A549 (cell line): ENCODE data around the gene ZNF12. TPM values are rescaled to one million over a fixed set of nuclear protein-coding genes. Genes with fewer than 3 reads are reported as not detected.

Experiments used
- ATAC-seq, 2 experiments: fragments of 200-7000 bp in 1 of 2; fragments of >200 bp in 1 of 2; cut with Nextera tagmentation in 1 of 2; cut with Tn5 transposase in 1 of 2; 3 replicates each; pipeline versions ENCODE4 v1.8.0 to v1.9.1; 2018 to 2020; ENCODE audit warnings: mild to moderate bottlenecking in 1 of 2, moderate library complexity in 1 of 2
- CTCF ChIA-PET: fragments of 300-600 bp; sonication (Branson Sonifier 250); formaldehyde crosslinking; extraction: SDS; loops from one replicate; lab custom pipeline; 2021; ENCODE audit warnings: antibody characterized with exemption, inconsistent platforms; lab: Yijun Ruan, JAX
- POLR2A ChIA-PET: fragments of 350-600 bp; formaldehyde crosslinking; extraction: SDS; loops from one replicate; lab custom pipeline; 2021; ENCODE audit warnings: antibody characterized with exemption, inconsistent platforms; lab: Yijun Ruan, JAX
- DNase-seq, 2 experiments: peaks; one replicate each; pipeline versions ENCODE4 v3.0.0 to v3.0.0-alpha.2; 2011 to 2016; ENCODE audit warnings: low read depth in 1 of 2, low spot score in 1 of 2
- FAIRE-seq: peaks from 2 replicates; lab custom pipeline; 2011; peaks lifted over from hg19 to GRCh38; lab: Jason Lieb, UNC
- H3K27ac ChIP-seq, 2 experiments: fragments of >200 bp; sonication (Bioruptor Twin); formaldehyde crosslinking; 3 replicates each; pipeline ENCODE4 v1.5.1; 2016 to 2017
- H3K4me1 ChIP-seq: fragments of >200 bp; sonication (Bioruptor Twin); formaldehyde crosslinking; 3 replicates; pipeline ENCODE4 v1.6.1; 2016
- H3K4me2 ChIP-seq: fragments of >200 bp; sonication (Bioruptor Twin); formaldehyde crosslinking; 3 replicates; pipeline ENCODE4 v1.6.1; 2016
- H3K4me3 ChIP-seq: fragments of >200 bp; sonication (Bioruptor Twin); formaldehyde crosslinking; 3 replicates; pipeline ENCODE4 v1.5.1; 2016
- H3K9me3 ChIP-seq: fragments of >200 bp; sonication (Bioruptor Twin); formaldehyde crosslinking; 3 replicates; pipeline ENCODE4 v1.6.1; 2016
- CBX8 ChIP-seq: fragments of 200-600 bp; sonication (generic); IDR thresholded peaks from 2 replicates; pipeline ENCODE4 v1.6.1; 2016
- CHD2 ChIP-seq: fragments of 150-350 bp; IDR thresholded peaks from 2 replicates; pipeline ENCODE4 v1.6.1; 2014; ENCODE audit warnings: low read length; ENCODE audit not compliant: partially characterized antibody
- CHD4 ChIP-seq: fragments of 200-600 bp; sonication (generic); IDR thresholded peaks from 2 replicates; pipeline ENCODE4 v1.6.1; 2016; ENCODE audit warnings: antibody characterized with exemption, mild to moderate bottlenecking, borderline replicate concordance
- CTCF ChIP-seq: fragments of >200 bp; sonication (Bioruptor Twin); formaldehyde crosslinking; IDR thresholded peaks from 3 replicates; pipeline ENCODE4 v1.5.1; 2016
- EHF ChIP-seq: fragments of 250-450 bp; sonication (Bioruptor Pico); IDR thresholded peaks from 2 replicates; pipeline ENCODE4 v1.5.0; 2020; ENCODE audit warnings: mild to moderate bottlenecking
- EHMT2 ChIP-seq: fragments of 200-600 bp; sonication (generic); IDR thresholded peaks from 2 replicates; pipeline ENCODE4 v1.6.1; 2016; ENCODE audit warnings: antibody characterized with exemption, low read depth, mild to moderate bottlenecking, moderate library complexity
- EP300 ChIP-seq, 2 experiments: fragments of >200 bp; sonication (Bioruptor Twin); formaldehyde crosslinking; IDR thresholded peaks; 2 replicates in 1 of 2; 3 replicates in 1 of 2; pipeline ENCODE4 v1.6.1; 2016 to 2017
- ESRRA ChIP-seq: fragments of 150-350 bp; IDR thresholded peaks from 2 replicates; pipeline ENCODE4 v1.6.1; 2014; ENCODE audit warnings: mild to moderate bottlenecking, low read length, borderline replicate concordance
- FOSB ChIP-seq: fragments of 250-450 bp; sonication (Bioruptor Pico); IDR thresholded peaks from 2 replicates; pipeline ENCODE4 v1.5.0; 2020; ENCODE audit warnings: mild to moderate bottlenecking, moderate library complexity
- FOSL2 ChIP-seq, 2 experiments: fragments of 450-650 bp in 1 of 2; fragments of >200 bp in 1 of 2; sonication (Bioruptor Twin) in 1 of 2; formaldehyde crosslinking; IDR thresholded peaks; 2 replicates each; pipeline versions ENCODE4 v1.5.0 to v1.6.1; 2016 to 2020; ENCODE audit warnings: mild to moderate bottlenecking in 1 of 2, moderate library complexity in 1 of 2
- FOXS1 ChIP-seq: fragments of 250-450 bp; sonication (Bioruptor Pico); IDR thresholded peaks from 2 replicates; pipeline ENCODE4 v1.5.0; 2020; ENCODE audit warnings: mild to moderate bottlenecking, moderate library complexity
- HOXA7 ChIP-seq: fragments of 250-450 bp; sonication (Bioruptor Pico); IDR thresholded peaks from 2 replicates; pipeline ENCODE4 v1.5.0; 2020; ENCODE audit warnings: mild to moderate bottlenecking, moderate library complexity
- HOXB13 ChIP-seq: fragments of 250-450 bp; sonication (Bioruptor Pico); IDR thresholded peaks from 2 replicates; pipeline ENCODE4 v1.5.0; 2020; ENCODE audit warnings: low read depth, mild to moderate bottlenecking, moderate library complexity
- JUNB ChIP-seq: fragments of >200 bp; sonication (Bioruptor Twin); formaldehyde crosslinking; IDR thresholded peaks from 2 replicates; pipeline ENCODE4 v1.6.1; 2016
- MAFK ChIP-seq: fragments of 450-650 bp; IDR thresholded peaks from 2 replicates; pipeline ENCODE4 v1.6.1; 2014; ENCODE audit not compliant: partially characterized antibody
- MYC ChIP-seq: IDR thresholded peaks from 2 replicates; pipeline ENCODE4 v1.6.1; 2012; ENCODE audit warnings: mild to moderate bottlenecking, inconsistent platforms, low read length, improper control_type of control experiment, borderline replicate concordance
- NFE2L2 ChIP-seq: fragments of 150-350 bp; conservative IDR thresholded peaks from 2 replicates; pipeline ENCODE4 v1.6.1; 2014; ENCODE audit warnings: low read length
- NPAS2 ChIP-seq: fragments of 250-450 bp; sonication (Bioruptor Pico); IDR thresholded peaks from 2 replicates; pipeline ENCODE4 v1.8.0; 2022; ENCODE audit warnings: mild to moderate bottlenecking, moderate library complexity, borderline replicate concordance
- NR3C1 ChIP-seq: fragments of >200 bp; sonication (Bioruptor Twin); formaldehyde crosslinking; IDR thresholded peaks from 3 replicates; pipeline ENCODE4 v1.6.1; 2017
- PHF8 ChIP-seq: fragments of 200-600 bp; sonication (generic); IDR thresholded peaks from 2 replicates; pipeline ENCODE4 v1.6.1; 2016; ENCODE audit warnings: low read depth, mild to moderate bottlenecking, antibody characterized with exemption, moderate library complexity, borderline replicate concordance
- POLR2A ChIP-seq: IDR thresholded peaks from 2 replicates; pipeline ENCODE4 v1.6.1; 2012; ENCODE audit warnings: mild to moderate bottlenecking, low read length
- POLR2AphosphoS2 ChIP-seq: conservative IDR thresholded peaks from 2 replicates; pipeline ENCODE4 v1.6.1; 2012; ENCODE audit warnings: low read length, improper control_type of control experiment, inconsistent platforms
- RARB ChIP-seq: fragments of 250-450 bp; sonication (Bioruptor Pico); IDR thresholded peaks from 2 replicates; pipeline ENCODE4 v1.8.0; 2021; ENCODE audit warnings: mild to moderate bottlenecking, moderate library complexity
- RCOR1 ChIP-seq: fragments of 150-350 bp; IDR thresholded peaks from 2 replicates; pipeline ENCODE4 v1.6.1; 2014; ENCODE audit warnings: antibody characterized with exemption, low read length, low read depth
- RFX5 ChIP-seq: fragments of 450-650 bp; IDR thresholded peaks from 2 replicates; pipeline ENCODE4 v1.7.1; 2014; ENCODE audit warnings: antibody characterized with exemption, mild to moderate bottlenecking, moderate library complexity
- RNF2 ChIP-seq: fragments of 200-600 bp; sonication (generic); IDR thresholded peaks from 2 replicates; pipeline ENCODE4 v1.6.1; 2016; ENCODE audit warnings: low read depth, mild to moderate bottlenecking, antibody characterized with exemption, moderate library complexity, borderline replicate concordance
- SMC3 ChIP-seq: fragments of >200 bp; sonication (Bioruptor Twin); formaldehyde crosslinking; IDR thresholded peaks from 3 replicates; pipeline ENCODE4 v1.6.1; 2018; ENCODE audit warnings: inconsistent platforms
- SREBF2 ChIP-seq: fragments of 450-650 bp; IDR thresholded peaks from 2 replicates; pipeline ENCODE4 v1.6.1; 2014; ENCODE audit warnings: mild to moderate bottlenecking, moderate library complexity
- TFCP2L1 ChIP-seq: fragments of 250-450 bp; sonication (Bioruptor Pico); IDR thresholded peaks from 2 replicates; pipeline ENCODE4 v1.5.0; 2021; ENCODE audit warnings: mild to moderate bottlenecking
- USF2 ChIP-seq: fragments of 450-650 bp; IDR thresholded peaks from 2 replicates; pipeline ENCODE4 v1.6.1; 2014; ENCODE audit warnings: antibody characterized with exemption
- ZNF302 ChIP-seq: fragments of 250-450 bp; sonication (Bioruptor Pico); IDR thresholded peaks from 2 replicates; pipeline ENCODE4 v1.9.0; 2021; ENCODE audit warnings: inconsistent platforms, mild to moderate bottlenecking, moderate library complexity
- WGBS: methylation state at CpG from one replicate; pipeline ENCODE4 v1.1.6; 2017; ENCODE audit errors: missing lambda C conversion rate; 5-methylcytosine and 5-hydroxymethylcytosine counted together
- polyA plus RNA-seq, 4 experiments: library from polyadenylated mRNA; depleted of rRNA in 3 of 4; stranded (reverse); fragments of >200 nt; fragmentation: RNase III in 1 of 4; extraction: RNeasy Plus Mini Kit Qiagen cat#74134 plus additional on column Dnase treatment in 1 of 4; gene quantifications; 2 replicates in 3 of 4; 3 replicates in 1 of 4; pipeline ENCODE4 v1.2.3, GENCODE V29; 2011 to 2017
- TF ChIP-seq, protein P1 (sequence below): IDR thresholded peaks from 2 replicates; pipeline ENCODE4 v1.6.1; 2012

Gene ZNF12
- polyA plus RNA-seq, 2 of the 4 experiments (the other 2 are of a cell fraction) = 8.8 to 23.9 TPM

DNA sequence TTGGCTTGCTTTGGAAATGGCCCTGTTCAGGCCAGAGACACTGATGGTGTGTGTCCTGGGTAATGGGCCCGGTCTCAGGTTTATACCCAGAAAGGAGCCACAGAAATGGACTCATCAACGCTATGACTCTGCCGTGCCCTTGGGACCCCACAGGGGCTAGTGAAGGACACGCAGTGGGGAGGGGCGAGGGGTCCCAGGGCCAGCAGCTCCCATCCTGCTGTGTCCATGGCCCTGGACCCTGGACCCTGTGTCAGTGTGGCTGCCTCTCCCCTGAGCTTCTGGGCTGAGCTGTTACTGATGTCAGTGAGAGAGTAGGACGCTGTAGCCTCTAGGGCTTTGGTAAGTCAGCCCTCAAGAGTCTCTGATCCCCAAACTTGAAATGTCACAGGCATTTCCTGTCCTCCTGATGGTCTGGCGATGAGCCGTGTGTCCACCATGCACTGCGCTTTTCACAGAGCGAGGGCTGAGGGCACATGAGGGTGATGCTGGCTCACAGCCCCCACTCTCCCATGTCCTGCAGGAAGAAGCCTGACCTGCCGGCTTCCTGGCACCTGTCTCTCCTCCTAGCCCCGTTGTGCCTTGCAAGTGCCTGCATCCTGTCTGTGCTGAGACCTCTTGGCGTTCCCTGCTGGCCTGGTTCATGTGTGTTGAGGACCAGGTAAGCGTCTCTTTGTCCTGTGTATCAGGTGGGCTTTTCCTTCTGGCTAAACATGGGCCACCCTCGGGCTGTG, 65.3 kb downstream of the ZNF12 start:
- Histone ChIP-seq H3K4me3 (no peak overlapping the region), H3K9me3 (no peaks in the 10 kb centered on the region), H3K27ac (no peak overlapping the region), H3K4me1 (peaks cover 8% of the 10 kb centered on the region; the same call in 2 of the 3 replicates), H3K4me2 (no peak overlapping the region)
- TF ChIP-seq HOXB13 (CRISPR knock-in tag) (no peak), MYC (no peak), CHD2 (no peak), CHD4 (no peak), NR3C1 (no peak), ESRRA (no peak), EHMT2 (no peak), RCOR1 (no peak), FOXS1 (CRISPR knock-in tag) (no peak)
- WGBS = 93% methylated on average over 14 of the region's 15 CpGs
- ChIA-PET CTCF (interaction anchor here (1.5 kb wide), 1 partner anchor 51 kb away, joined by 4 read pairs; the partner anchor contains the start of gene INTS15), POLR2A (no interaction called here)
- FAIRE-seq (no peak), ATAC-seq (no peak), DNase-seq (no peak)

- ATAC-seq = no peak; a peak in 1 of 6 replicates
- WGBS = 89% methylated on average over 11 of the region's 11 CpGs
- POLR2A ChIA-PET = no interaction called here
These were observed 66.5 kb downstream of the ZNF12 start for GRCh38 chr7:6640246-6640721.

DNA sequence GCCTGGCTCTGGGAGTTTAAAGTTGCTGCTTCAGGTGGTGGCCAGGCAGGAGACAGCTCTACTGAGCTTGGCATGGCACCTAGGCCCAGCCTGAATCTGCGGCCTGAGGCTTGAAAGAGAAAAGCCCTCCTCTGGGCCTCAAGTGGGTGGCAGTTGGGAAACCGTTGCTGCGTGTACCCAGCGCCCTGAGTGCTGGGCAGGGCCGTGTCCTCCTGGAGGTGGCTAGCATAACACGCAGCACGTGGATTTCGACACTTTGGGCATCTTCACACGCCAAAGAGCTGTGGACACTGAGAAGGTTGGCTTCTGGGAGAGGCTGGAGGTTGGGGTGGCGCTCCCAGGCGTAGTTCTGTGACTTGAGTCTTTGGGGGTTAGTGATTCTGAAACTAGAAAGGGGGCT, 67.1 kb downstream of the ZNF12 start:
- no peak for TF ChIP-seq PHF8
- TF ChIP-seq POLR2AphosphoS2 = no peak
- no peak for TF ChIP-seq RARB
- TF ChIP-seq ZNF302 (CRISPR knock-in tag) = no peak
- TF ChIP-seq EHF (CRISPR knock-in tag) = no peak
- TF ChIP-seq RFX5 = no peak
- TF ChIP-seq NFE2L2 = no peak
- TF ChIP-seq TFCP2L1 = no peak
- TF ChIP-seq FOSL2 (IDR thresholded peaks at IDR 0.05) = no peak
- no peak for TF ChIP-seq FOSL2 (CRISPR knock-in tag; IDR thresholded peaks at IDR 0.05)
- TF ChIP-seq EP300 (IDR thresholded peaks at IDR 0.05) = no peak
- no peak for TF ChIP-seq USF2
- no peak for TF ChIP-seq EHMT2
- TF ChIP-seq MAFK = no peak
- TF ChIP-seq FOSB (CRISPR knock-in tag) = no peak
- H3K4me2 ChIP-seq = no peak overlapping the region
- 91% methylated on average over 11 of the region's 11 CpGs for WGBS

More at GRCh38 chr7:6640246-6640721, 66.5 kb downstream of the ZNF12 start:
- TF ChIP-seq CTCF (no peak), HOXA7 (CRISPR knock-in tag) (no peak), CBX8 (no peak), NPAS2 (no peak), FOXS1 (CRISPR knock-in tag) (no peak), TFCP2L1 (no peak), SMC3 (no peak), HOXB13 (CRISPR knock-in tag) (no peak), EHF (CRISPR knock-in tag) (no peak), POLR2A (no peak), JUNB (no peak), RNF2 (no peak), SREBF2 (no peak)
- TF ChIP-seq, protein P1, sequence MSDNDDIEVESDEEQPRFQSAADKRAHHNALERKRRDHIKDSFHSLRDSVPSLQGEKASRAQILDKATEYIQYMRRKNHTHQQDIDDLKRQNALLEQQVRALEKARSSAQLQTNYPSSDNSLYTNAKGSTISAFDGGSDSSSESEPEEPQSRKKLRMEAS = no peak
- peak in 1 of 2 experiments; percentile 19 for DNase-seq
- Histone ChIP-seq H3K4me3 (no peak overlapping the region), H3K4me1 (peaks cover 13% of the 10 kb centered on the region; the same call in 2 of the 3 replicates), H3K9me3 (no peaks in the 10 kb centered on the region), H3K27ac (no peak overlapping the region), H3K4me2 (no peak overlapping the region)
- CTCF ChIA-PET = no interaction called here
- no peak for FAIRE-seq

More for the DNA sequence above, 67.1 kb downstream of the ZNF12 start:
- DNase-seq (no peak), FAIRE-seq (no peak), ATAC-seq (no peak)
- Histone ChIP-seq H3K4me3 (no peak overlapping the region), H3K9me3 (no peaks in the 10 kb centered on the region), H3K4me1 (peaks cover 13% of the 10 kb centered on the region; the same call in 2 of the 3 replicates), H3K27ac (no peak overlapping the region)
- POLR2A ChIA-PET = no interaction called here
- CTCF ChIA-PET = no interaction called here
